ENCODE measurements around the gene TSPAN4. TPM values are rescaled to one million over a fixed set of nuclear protein-coding genes. Genes with fewer than 3 reads are reported as not detected.
A peak's percentile ranks its signal among the peaks of the same experiment; 100 is the strongest.

The TSPAN4 gene
- total RNA-seq, 1 experiment from 2014 or later = 205 TPM

GRCh38 chr11:883527-883926 is 40.9 kb downstream of the TSPAN4 start:
- no peak for DNase-seq (ENCODE audit: low read depth)

- DNase-seq (ENCODE audit: low read depth) = no peak
Measured at GRCh38 chr11:884578-885070, 42.0 kb downstream of the TSPAN4 start.

- no peak for DNase-seq (ENCODE audit: low read depth)
Measured at GRCh38 chr11:886568-886967, 43.9 kb downstream of the TSPAN4 start.

- no peak for DNase-seq (ENCODE audit: low read depth)
Measured at GRCh38 chr11:887589-887988, 44.9 kb downstream of the TSPAN4 start.

- DNase-seq (ENCODE audit: low read depth) = no peak
Measured at GRCh38 chr11:888310-889212, 45.9 kb downstream of the TSPAN4 start.

- no peak for DNase-seq (ENCODE audit: low read depth)
Measured at GRCh38 chr11:889257-889656, 46.6 kb downstream of the TSPAN4 start.

- DNase-seq (ENCODE audit: low read depth) = no peak
Measured at GRCh38 chr11:889687-890475, 47.2 kb downstream of the TSPAN4 start.

- no peak for DNase-seq (ENCODE audit: low read depth)
Measured at GRCh38 chr11:890794-891540, 48.3 kb downstream of the TSPAN4 start.

GRCh38 chr11:893008-893654 is 50.5 kb downstream of the TSPAN4 start:
- DNase-seq (ENCODE audit: low read depth) = no peak

GRCh38 chr11:894575-895201 is 52.0 kb downstream of the TSPAN4 start:
- no peak for DNase-seq (ENCODE audit: low read depth)

- no peak for DNase-seq (ENCODE audit: low read depth)
Measured at GRCh38 chr11:895331-896110, 52.9 kb downstream of the TSPAN4 start.

GRCh38 chr11:897253-898142 is 54.8 kb downstream of the TSPAN4 start:
- DNase-seq (ENCODE audit: low read depth) = no peak

- peak; percentile 33 for DNase-seq (ENCODE audit: low read depth)
Measured at GRCh38 chr11:898143-898511, 55.5 kb downstream of the TSPAN4 start.

- peak; percentile 29 for DNase-seq (ENCODE audit: low read depth)
Measured at GRCh38 chr11:898540-899190, 56.0 kb downstream of the TSPAN4 start.

GRCh38 chr11:899724-900123 is 57.1 kb downstream of the TSPAN4 start:
- no peak for DNase-seq (ENCODE audit: low read depth)

- no peak for DNase-seq (ENCODE audit: low read depth)
Measured at GRCh38 chr11:900545-900944, 57.9 kb downstream of the TSPAN4 start.

- DNase-seq (ENCODE audit: low read depth) = no peak
Measured at GRCh38 chr11:901452-902061, 58.9 kb downstream of the TSPAN4 start.

GRCh38 chr11:904380-904779 is 61.7 kb downstream of the TSPAN4 start:
- DNase-seq (ENCODE audit: low read depth) = no peak
